ENCODE measurements around the gene PCED1B. TPM values are rescaled to one million over a fixed set of nuclear protein-coding genes. Genes with fewer than 3 reads are reported as not detected.

PCED1B gene
- total RNA-seq, 4 donors from 2014 or later, result 1.0 to 1.5 (median 1.2) TPM

DNA sequence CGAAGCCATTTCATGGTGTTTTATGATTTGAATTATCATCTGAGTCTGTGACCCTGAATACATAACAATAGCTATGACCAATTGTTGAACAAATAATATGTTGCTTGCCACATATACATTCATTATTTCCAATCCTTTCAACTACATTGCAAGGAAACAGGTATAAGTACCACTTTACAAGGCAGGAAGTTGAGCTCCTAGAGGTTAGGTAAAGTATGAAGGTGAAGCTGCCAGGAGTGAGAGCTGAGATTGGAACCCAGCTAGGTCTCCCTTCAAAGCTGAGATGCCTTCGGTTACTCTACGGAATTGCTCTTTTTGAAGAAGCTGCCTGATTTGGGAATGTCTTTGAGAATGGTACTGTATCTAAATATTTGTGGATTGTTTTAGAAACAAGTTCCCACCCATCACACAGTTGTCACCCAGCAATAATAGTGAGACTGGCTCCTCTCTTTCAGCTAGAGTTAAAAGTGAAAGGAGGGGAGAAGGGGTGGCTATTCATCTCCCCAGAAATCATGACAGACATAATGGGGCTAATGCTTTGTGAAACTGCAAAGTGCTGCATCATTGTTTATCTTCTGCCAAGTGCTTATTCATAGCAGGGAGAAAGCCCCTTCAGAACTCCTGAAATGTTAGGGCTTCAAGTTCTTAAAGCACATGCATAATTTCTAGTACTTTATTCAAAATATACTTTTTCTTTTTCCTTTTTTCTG, 76.2 kb downstream of the PCED1B start:
- no peak for TF ChIP-seq POLR2A (IDR thresholded peaks at IDR 0.05)
- TF ChIP-seq, protein P1, sequence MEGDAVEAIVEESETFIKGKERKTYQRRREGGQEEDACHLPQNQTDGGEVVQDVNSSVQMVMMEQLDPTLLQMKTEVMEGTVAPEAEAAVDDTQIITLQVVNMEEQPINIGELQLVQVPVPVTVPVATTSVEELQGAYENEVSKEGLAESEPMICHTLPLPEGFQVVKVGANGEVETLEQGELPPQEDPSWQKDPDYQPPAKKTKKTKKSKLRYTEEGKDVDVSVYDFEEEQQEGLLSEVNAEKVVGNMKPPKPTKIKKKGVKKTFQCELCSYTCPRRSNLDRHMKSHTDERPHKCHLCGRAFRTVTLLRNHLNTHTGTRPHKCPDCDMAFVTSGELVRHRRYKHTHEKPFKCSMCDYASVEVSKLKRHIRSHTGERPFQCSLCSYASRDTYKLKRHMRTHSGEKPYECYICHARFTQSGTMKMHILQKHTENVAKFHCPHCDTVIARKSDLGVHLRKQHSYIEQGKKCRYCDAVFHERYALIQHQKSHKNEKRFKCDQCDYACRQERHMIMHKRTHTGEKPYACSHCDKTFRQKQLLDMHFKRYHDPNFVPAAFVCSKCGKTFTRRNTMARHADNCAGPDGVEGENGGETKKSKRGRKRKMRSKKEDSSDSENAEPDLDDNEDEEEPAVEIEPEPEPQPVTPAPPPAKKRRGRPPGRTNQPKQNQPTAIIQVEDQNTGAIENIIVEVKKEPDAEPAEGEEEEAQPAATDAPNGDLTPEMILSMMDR (IDR thresholded peaks at IDR 0.05), result no peak
- WGBS, 2 donors, result 79 to 91% methylated on average over 3 of the region's 3 CpGs
- Histone ChIP-seq H3K27me3 (no peaks in the 10 kb centered on the region), H3K27ac (peak overlapping the region in 1 of 3 donors; percentile 24), H3K36me3 (no peaks in the 10 kb centered on the region), H3K9me3 (no peaks in the 10 kb centered on the region), H3K4me3 (replicated peaks in 1 of 3) (no peak overlapping the region), H3K4me1 (peaks cover 11% of the 10 kb centered on the region in 2 donors)
- no peak for DNase-seq
- intact Hi-C loops (cut with DNase I), result no loop called here

DNA sequence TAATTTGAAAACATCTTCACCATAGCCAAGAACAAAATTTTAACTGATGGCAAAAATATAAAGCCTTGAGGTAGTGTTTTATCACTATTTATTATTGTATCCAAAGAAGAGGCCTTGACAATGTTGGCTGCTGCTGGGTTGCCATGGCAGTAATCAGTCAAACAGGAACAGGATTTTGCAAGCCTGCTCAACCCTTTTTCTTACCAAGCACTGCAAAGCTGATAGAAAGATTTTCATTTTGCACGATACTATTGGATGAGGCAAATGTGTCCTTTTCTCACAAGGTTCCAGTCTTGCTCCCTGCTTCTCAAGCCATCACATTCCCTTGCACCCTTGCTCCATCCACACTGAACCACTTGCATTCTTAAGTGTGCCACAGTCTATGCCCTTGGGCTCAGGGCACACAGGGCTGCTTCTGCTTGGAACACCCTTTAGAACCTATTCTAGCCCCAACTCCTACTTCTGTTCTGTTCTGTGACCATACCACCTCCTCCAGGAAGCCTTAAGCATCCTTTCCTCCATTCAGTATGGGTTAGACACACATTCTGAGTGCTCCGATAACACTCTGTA, 76.8 kb downstream of the PCED1B start:
- H3K4me3 ChIP-seq (replicated peaks in 1 of 3), result no peak overlapping the region
- WGBS, 2 donors, result 50 to 61% methylated on average over 2 of the region's 2 CpGs
- no peaks in the 10 kb centered on the region for H3K36me3 ChIP-seq
- intact Hi-C loops (cut with DNase I), result no loop called here
- no peaks in the 10 kb centered on the region for H3K27me3 ChIP-seq
- H3K9me3 ChIP-seq, result no peaks in the 10 kb centered on the region
- H3K4me1 ChIP-seq, result peaks cover 11% of the 10 kb centered on the region in 2 donors
- DNase-seq, result peak in 1 of 2 donors; percentile 38
- peak overlapping the region in 1 of 3 donors; percentile 24 for H3K27ac ChIP-seq
- no peak for TF ChIP-seq POLR2A (IDR thresholded peaks at IDR 0.05)
- TF ChIP-seq, protein P1 (IDR thresholded peaks at IDR 0.05), result no peak

DNA sequence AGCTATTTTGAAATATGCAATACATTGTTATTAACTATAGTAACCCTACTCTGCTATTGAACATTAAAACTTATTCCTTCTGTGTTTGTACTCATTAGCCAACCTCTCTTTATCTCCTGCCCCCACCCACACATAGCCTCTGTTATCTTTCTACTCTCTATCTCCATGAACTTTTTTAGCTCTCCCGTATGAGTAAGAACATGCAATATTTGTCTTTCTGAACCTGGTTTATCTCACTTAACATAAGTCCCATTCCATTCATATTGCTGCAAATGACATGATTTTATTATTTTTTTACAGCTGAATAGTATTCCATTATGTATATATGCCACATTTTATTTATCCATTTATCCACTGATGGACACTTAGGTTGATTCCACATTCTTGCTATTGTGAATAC, 79.4 kb downstream of the PCED1B start:
- Histone ChIP-seq H3K27ac (no peak overlapping the region), H3K36me3 (no peaks in the 10 kb centered on the region), H3K27me3 (no peaks in the 10 kb centered on the region), H3K9me3 (no peaks in the 10 kb centered on the region), H3K4me3 (replicated peaks in 1 of 3) (no peak overlapping the region), H3K4me1 (peaks cover 11% of the 10 kb centered on the region in 2 donors)
- intact Hi-C loops (cut with DNase I), result no loop called here
- WGBS, 2 donors, result 83 to 87% methylated on average over 1 of the region's 1 CpG
- DNase-seq, result no peak
- TF ChIP-seq POLR2A (IDR thresholded peaks at IDR 0.05), result no peak
- TF ChIP-seq, protein P1 (IDR thresholded peaks at IDR 0.05), result no peak

DNA sequence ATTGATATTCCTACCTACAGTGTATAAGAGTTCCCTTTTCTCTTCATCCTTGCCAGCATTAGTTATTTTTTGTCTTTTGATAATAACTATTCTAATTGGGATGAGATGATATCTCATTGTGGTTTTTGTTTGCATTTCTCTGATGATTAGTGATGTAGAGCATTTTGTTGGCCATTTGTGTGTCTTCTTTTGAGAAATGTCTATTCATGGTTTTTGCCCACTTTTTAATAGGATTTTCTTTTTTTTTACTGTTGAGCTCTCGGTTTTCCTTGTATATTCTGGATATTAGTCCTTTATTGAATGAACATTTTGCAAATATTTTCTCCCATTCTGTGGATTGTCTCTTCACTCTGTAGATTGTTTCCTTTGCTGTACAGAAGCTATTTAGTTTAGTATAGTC, 79.9 kb downstream of the PCED1B start:
- Histone ChIP-seq H3K36me3 (no peaks in the 10 kb centered on the region), H3K27me3 (no peaks in the 10 kb centered on the region), H3K4me3 (replicated peaks in 1 of 3) (no peak overlapping the region), H3K4me1 (peaks cover 11% of the 10 kb centered on the region in 2 donors), H3K9me3 (no peaks in the 10 kb centered on the region), H3K27ac (no peak overlapping the region)
- intact Hi-C loops (cut with DNase I), result no loop called here
- TF ChIP-seq, protein P1 (IDR thresholded peaks at IDR 0.05), result no peak
- TF ChIP-seq POLR2A (IDR thresholded peaks at IDR 0.05), result no peak
- WGBS, 2 donors, result 91 to 98% methylated on average over 1 of the region's 1 CpG
- DNase-seq, result no peak
